HL-60/S4 (cell line): ENCODE results near the gene TLR8.

Experiments used
- in situ Hi-C: fragments of 300-500 bp; cut with MboI; formaldehyde crosslinking; loops from 2 replicates; pipeline ENCODE4 v1.14.3; 2022; ENCODE audit warnings: low sequenced_read_pairs

Gene TLR8

DNA sequence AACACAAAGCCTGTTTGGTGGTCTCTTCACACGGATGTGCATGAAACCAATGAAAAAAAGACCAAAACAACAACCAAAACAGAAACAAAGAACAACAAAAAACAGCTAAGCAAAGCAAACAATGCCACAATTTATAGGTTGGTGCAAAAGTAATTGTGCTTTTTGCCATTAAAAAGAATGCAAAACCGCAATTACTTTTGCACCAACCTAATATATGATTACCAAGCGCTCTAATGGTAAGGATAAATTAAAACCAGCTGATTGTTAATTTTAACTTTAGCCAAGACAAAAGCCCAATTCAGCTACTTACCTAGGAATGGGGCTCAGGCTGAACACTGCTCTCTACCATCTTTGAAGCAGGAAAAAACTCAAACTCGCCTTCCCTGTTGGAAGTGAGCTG, 39.1 kb downstream of the TLR8 start:
- in situ Hi-C loops = no loop called here

GRCh38 chrX:12946406-12946805, 40.0 kb downstream of the TLR8 start:
- in situ Hi-C loops = no loop called here

DNA sequence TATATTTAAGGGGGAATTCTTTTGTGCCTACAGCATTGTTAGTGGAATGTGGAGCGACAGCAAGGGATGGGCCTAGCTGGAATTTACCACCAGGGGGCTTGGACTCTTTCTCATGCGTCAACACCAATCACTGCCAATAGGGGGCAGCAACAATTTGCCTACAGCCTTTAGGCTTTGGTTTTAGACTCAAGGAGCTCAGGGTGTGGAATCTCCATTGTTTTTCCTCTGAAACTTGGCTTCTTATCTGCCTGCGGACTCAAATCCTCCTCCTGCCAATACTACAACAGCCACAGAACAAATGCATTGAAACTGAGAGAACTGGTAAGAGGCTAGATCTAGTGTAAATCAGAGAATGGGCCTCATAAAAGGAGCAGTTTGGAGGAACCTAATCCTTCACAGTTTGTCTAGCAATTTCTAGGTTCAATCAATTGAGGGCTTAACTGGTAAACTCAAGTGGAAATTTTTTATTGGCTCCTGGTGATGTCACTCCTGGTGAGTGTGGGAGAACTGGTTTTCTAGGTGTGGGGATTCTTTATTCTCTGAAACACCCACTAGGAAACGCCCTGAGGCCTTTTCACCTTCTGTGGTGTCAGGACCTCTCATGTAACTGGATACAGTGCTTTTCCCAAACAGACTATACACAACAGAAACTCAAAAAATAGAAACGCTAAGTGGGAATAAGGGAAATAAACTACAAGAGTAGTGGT, 40.6 kb downstream of the TLR8 start:
- in situ Hi-C loops = no loop called here

- in situ Hi-C loops = no loop called here
Observed at GRCh38 chrX:12947545-12948235, 41.3 kb downstream of the TLR8 start.

- in situ Hi-C loops = no loop called here
Observed at GRCh38 chrX:12948495-12948894, 42.1 kb downstream of the TLR8 start.

DNA sequence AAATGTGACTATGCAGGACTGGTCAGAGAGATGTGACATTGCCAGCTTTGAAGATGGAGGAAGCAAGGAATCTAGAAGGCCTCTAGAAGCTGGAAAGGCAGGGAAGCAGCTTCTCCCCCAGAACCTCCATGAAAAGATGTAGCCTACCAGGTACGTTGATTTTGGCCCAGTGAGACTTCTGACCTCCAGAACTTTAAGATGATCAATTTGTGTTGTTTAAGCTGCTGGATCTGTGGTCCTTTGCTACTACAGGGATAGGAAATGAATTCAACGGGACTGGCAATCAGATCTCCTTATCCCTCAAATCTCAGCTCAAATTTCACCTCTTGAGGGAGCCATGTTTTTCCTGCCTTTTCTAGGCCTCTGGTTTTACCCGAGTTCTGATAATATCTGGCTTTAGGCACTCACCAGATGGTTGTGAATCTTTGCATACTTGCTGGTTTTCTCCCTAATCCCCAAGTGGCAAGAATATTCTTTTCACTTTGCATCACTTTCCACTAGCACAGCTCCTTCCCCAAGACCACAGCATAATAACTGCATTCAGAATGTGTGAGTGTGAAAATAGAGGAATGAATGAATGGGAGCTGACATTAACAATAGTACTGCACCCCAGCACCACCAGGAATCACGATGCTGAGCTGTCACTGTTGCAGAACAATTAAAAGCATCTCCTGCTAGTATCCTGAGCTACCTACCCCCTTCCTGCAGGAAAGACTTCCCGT, 42.9 kb downstream of the TLR8 start:
- in situ Hi-C loops = no loop called here

- in situ Hi-C loops = loop anchor here (25.0 kb wide), 1 partner anchor 537 kb away; no protein-coding TSS in a partner anchor
Observed at GRCh38 chrX:12949927-12950656, 43.7 kb downstream of the TLR8 start.

DNA sequence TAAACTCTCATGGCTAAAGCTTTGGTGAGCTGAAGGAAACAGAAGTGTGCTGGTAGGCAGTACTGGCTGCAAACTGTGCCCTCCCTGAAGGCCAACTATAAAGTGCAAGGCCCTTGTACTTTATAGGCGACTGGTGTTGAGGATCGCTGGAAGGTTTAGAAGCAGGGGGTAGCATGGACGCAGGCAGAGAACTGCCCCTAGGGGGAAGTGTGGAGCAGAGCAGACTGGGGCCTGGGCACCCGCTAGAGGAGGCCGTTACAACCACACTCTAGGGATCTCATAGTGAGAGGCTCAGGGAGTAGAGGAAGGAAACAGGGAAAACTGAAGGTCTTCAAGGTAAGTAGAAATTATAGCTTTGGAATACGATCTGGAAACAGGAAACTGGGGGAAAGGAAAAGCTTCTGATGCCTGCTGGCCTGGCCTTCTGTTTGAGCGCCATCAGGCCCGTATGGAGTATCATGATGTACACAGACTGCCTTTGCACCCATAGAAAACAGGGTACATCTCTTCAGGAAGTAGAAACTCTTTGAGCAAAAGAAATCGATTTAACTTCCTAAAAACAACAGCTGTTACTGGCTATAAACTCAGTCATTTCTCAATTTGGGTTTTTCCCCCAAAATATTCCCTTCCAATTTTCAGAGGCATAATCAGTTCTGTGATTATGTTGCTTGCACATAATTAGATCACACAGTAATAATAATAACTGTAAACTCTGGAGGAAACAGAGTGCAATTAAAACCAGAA, 44.6 kb downstream of the TLR8 start:
- in situ Hi-C loops = loop anchor here (25.0 kb wide), 1 partner anchor 536 kb away; no protein-coding TSS in a partner anchor

GRCh38 chrX:12951595-12951975, 45.2 kb downstream of the TLR8 start:
- in situ Hi-C loops = loop anchor here (25.0 kb wide), 1 partner anchor 536 kb away; no protein-coding TSS in a partner anchor

DNA sequence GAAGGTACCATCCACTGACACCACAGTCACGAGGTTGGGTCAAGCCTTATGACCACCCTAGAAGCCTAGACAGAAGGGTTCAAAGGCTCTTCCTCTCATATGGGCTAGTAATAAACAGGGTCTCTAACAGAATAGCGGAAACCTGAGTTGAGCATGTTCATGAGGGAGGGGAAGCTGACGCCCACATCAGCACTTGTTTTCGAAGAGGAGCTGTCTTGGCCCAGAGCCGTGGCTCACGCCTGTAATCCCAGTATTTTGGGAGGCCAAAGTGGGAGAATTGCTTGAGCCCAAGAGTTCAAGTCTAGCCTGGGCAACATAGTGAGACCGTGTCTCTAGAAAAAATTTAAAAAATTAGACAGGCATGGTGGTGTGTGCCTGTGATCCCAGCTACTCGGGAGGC, 47.0 kb downstream of the TLR8 start:
- in situ Hi-C loops = loop anchor here (25.0 kb wide), 1 partner anchor 534 kb away; no protein-coding TSS in a partner anchor

DNA sequence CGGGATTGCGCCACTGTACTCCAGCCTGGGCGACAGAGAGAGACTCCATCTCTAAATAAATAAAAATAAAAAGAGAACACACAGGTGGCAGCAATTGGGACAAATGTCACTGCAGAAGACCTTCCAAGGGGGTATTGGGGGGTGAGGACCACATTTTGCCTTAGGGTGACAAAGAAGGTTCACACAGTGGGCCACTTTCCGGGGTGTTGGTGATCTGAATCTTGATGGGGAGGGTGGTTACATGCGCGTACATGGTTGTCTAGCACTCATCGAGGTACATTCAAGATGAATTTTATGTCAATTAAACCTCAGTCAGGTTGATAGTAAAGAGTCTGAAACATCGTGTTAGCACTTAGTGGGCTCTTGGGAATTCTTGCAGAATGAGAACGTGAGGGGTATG, 48.0 kb downstream of the TLR8 start:
- in situ Hi-C loops = loop anchor here (25.0 kb wide), 1 partner anchor 533 kb away; no protein-coding TSS in a partner anchor

DNA sequence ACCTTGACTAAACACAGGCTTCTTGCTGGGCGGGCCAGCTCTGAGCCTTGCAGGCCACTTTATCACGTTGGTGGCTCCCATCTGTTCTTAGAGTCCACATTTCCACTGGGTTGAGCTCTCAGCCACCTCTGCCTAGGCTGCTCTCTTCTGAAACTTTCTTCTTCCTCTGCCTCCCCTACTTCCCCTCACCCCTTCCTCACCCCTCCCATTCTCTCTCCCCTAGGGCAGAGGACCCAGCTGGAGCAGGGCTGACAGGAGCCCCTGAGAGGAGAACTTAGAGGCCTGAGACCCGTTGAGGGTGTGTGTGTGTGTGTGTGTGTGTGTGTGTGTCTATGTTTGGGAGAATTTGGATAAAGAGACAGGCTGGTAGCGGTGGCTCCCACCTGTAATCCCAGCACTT, 48.6 kb downstream of the TLR8 start:
- in situ Hi-C loops = loop anchor here (25.0 kb wide), 1 partner anchor 532 kb away; no protein-coding TSS in a partner anchor

- in situ Hi-C loops = loop anchor here (25.0 kb wide), 1 partner anchor 531 kb away; no protein-coding TSS in a partner anchor
Observed at GRCh38 chrX:12955882-12956703, 49.7 kb downstream of the TLR8 start.

DNA sequence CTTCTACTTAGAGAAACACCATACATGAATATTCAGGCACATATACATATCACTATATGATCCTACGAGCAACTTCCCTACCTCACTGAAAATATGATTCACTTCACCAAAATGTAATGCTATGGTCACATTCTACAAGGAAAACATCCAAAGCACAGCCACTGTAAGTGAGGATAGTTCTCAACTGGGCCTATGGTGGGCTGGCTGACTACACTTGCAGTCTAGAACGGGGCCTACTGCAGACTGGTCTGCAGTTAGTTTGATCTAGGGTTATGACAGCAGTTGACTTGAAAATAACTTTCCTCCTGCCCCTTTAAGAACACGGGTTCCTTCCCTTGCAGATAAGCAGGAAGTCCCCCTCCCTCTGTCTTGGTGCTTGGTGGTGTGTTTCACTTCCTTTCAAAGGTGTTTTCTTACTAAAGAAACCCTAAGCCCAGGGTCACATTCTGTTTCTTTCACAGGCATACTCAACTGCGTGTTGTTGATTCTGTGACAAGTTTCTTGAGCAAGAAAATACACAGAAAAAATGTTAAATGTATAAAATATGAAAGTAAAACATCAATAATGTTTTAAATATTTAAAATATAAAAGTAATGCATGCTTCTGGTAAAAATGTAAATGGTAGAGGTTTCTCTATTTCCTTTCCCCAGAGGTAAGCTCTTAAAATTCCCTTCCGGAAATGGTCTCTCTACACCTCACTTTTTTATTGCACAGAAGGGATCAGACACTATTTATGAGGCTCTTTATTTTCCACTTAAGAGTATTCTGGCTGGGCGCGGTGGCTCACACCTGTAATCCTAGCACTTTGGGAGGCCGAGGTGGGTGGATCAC, 50.5 kb downstream of the TLR8 start:
- in situ Hi-C loops = loop anchor here (25.0 kb wide), 1 partner anchor 530 kb away; no protein-coding TSS in a partner anchor

GRCh38 chrX:12958059-12958458, 51.6 kb downstream of the TLR8 start:
- in situ Hi-C loops = loop anchor here (25.0 kb wide), 1 partner anchor 529 kb away; no protein-coding TSS in a partner anchor

- in situ Hi-C loops = loop anchor here (25.0 kb wide), 1 partner anchor 529 kb away; no protein-coding TSS in a partner anchor
Observed at GRCh38 chrX:12958461-12958860, 52.0 kb downstream of the TLR8 start.

DNA sequence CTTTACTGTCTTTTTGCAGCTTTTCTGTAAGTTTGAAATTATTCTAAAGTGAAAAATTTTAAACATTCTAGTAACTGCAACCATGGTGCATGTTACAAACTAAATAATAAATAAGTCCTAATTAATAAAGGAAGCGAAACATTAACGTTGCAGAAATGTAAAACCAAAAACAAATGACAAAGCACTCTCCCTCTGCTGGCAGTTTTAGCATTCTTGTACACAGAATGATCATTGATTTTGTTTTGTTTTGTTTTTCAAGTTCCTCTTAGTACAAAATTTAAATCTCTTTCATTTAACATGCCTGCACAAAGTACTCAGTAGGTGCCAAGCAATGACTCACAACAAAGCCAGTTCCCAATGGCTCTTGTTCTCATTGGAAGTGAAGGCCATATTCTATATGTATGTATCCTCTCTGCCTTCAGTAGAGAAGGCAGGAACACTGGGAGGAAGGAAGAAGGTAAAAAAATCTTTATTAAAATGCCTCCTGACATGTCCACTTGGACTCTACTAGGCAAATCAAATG, 54.8 kb downstream of the TLR8 start:
- in situ Hi-C loops = loop anchor here (25.0 kb wide), 1 partner anchor 526 kb away; no protein-coding TSS in a partner anchor

DNA sequence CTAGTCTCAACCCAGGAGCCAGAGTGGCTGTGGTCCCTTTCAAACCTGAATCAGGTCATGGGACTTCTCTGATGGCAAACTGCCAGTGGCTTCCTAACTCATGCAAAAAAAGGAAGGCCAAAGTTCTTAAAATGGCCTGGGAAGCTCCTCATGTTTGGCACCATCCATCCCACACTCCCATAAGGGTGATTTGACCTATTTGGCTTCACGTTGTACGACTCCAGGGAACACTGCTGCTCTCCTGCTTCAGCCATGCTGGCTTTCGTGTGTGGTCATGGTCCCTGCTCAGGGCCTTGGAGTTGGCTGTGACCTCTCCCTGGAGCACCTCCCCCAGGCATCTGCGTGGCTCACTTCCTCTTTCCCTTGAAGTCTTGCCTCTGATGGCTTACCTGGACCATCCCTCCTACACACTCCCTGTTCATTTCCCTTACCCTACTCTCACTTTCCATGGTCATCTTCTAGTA, 55.7 kb downstream of the TLR8 start:
- in situ Hi-C loops = loop anchor here (25.0 kb wide), 1 partner anchor 525 kb away; no protein-coding TSS in a partner anchor
